GM12878 (cell line): ENCODE results near the gene NFE2. TPM values are rescaled to one million over a fixed set of nuclear protein-coding genes. Genes with fewer than 3 reads are reported as not detected.

Experiments
- ATAC-seq: fragments of 200-7000 bp; cut with Tn5 transposase; 3 replicates; pipeline ENCODE4 v1.9.1; 2020; ENCODE audit warnings: mild to moderate bottlenecking, moderate library complexity
- BruUV-seq: library from RNA; stranded (reverse); fragments of 400-500 nt; replicated peaks from 2 replicates; lab custom pipeline; 2021; lab: Mats Ljungman, UMichigan
- CTCF ChIA-PET: fragments of 300-600 bp; sonication (Branson Sonifier 250); formaldehyde crosslinking; extraction: SDS; loops from one replicate; lab custom pipeline; 2021; ENCODE audit warnings: inconsistent platforms; lab: Yijun Ruan, JAX
- POLR2A ChIA-PET: fragments of 350-600 bp; formaldehyde crosslinking; extraction: SDS; loops from one replicate; lab custom pipeline; 2021; ENCODE audit warnings: inconsistent platforms; lab: Charles Lee
- RAD21 ChIA-PET: fragments of 300-600 bp; sonication (Branson Sonifier 250); formaldehyde crosslinking; loops from one replicate; lab custom pipeline; 2023; ENCODE audit warnings: antibody characterized with exemption; ENCODE audit not compliant: unreplicated experiment; lab: Charles Lee
- SMC1A ChIA-PET: fragments of 300-600 bp; sonication (Branson Sonifier 250); formaldehyde crosslinking; loops from one replicate; lab custom pipeline; 2023; ENCODE audit not compliant: unreplicated experiment, uncharacterized antibody; lab: Charles Lee
- DNase-seq: peaks from one replicate; pipeline ENCODE4 v3.0.0-alpha.2; 2011; ENCODE audit warnings: low read depth, low spot score
- FAIRE-seq: peaks from 3 replicates; lab custom pipeline; 2011; peaks lifted over from hg19 to GRCh38; lab: Jason Lieb, UNC
- H2AFZ ChIP-seq: 2 replicates; pipeline ENCODE4 v1.6.0; 2011; ENCODE audit warnings: low read depth, low read length, control low read depth; ENCODE audit not compliant: control insufficient read depth
- H3K27ac ChIP-seq: 2 replicates; pipeline ENCODE4 v1.5.1; 2011; ENCODE audit warnings: control low read depth; ENCODE audit not compliant: control insufficient read depth, insufficient read depth
- H3K27me3 ChIP-seq, 2 experiments: replicated peaks in 1 of 2; 2 replicates each; pipeline versions ENCODE4 v1.6.0 to v1.6.1; 2011; ENCODE audit warnings: low read length in 1 of 2; ENCODE audit not compliant: control insufficient read depth in 2 of 2, insufficient read depth in 2 of 2
- H3K36me3 ChIP-seq, 2 experiments: 2 replicates each; pipeline ENCODE4 v1.5.1; 2011; ENCODE audit warnings: low read length in 1 of 2; ENCODE audit not compliant: control insufficient read depth in 2 of 2, insufficient read depth in 2 of 2
- H3K4me1 ChIP-seq: 2 replicates; pipeline ENCODE4 v1.6.1; 2011; ENCODE audit warnings: mild to moderate bottlenecking, low read length, moderate library complexity, mixed read lengths; ENCODE audit not compliant: control insufficient read depth, insufficient read depth
- H3K4me2 ChIP-seq: 2 replicates; pipeline ENCODE4 v1.6.0; 2011; ENCODE audit warnings: control low read depth; ENCODE audit not compliant: control insufficient read depth, insufficient read depth
- H3K4me3 ChIP-seq: fragments of 200-600 bp; sonication (generic); 2 replicates; pipeline ENCODE4 v1.5.1; 2016
- H3K79me2 ChIP-seq: 2 replicates; pipeline ENCODE4 v1.6.0; 2011; ENCODE audit warnings: low read length; ENCODE audit not compliant: control insufficient read depth, insufficient read depth
- H3K9ac ChIP-seq: 2 replicates; pipeline ENCODE4 v1.8.0; 2011; ENCODE audit warnings: low read length, control low read depth, mixed read lengths; ENCODE audit not compliant: control insufficient read depth, insufficient read depth
- H3K9me3 ChIP-seq: replicated peaks from 3 replicates; pipeline ENCODE4 v1.5.1; 2011; ENCODE audit warnings: mild to moderate bottlenecking, low read length; ENCODE audit not compliant: control insufficient read depth, insufficient read depth
- H4K20me1 ChIP-seq: 2 replicates; pipeline ENCODE4 v1.6.0; 2011; ENCODE audit not compliant: control insufficient read depth, insufficient read depth
- ASH2L ChIP-seq: fragments of 300-600, 200-600 bp; sonication (generic); IDR thresholded peaks from 2 replicates; pipeline ENCODE4 v1.6.1; 2017; ENCODE audit warnings: low read depth, mild to moderate bottlenecking, borderline replicate concordance
- BHLHE40 ChIP-seq, 2 experiments: fragments of 450-650 bp in 1 of 2; IDR thresholded peaks; 2 replicates each; pipeline ENCODE4 v1.6.1; 2011 to 2017; ENCODE audit warnings: low read depth in 2 of 2, borderline replicate concordance in 1 of 2, improper control_type of control experiment in 1 of 2, low read length in 1 of 2, mild to moderate bottlenecking in 1 of 2
- CEBPB ChIP-seq, 2 experiments: fragments of 150-350 bp in 1 of 2; IDR thresholded peaks; 2 replicates each; pipeline ENCODE4 v1.6.1; 2012 to 2014; ENCODE audit warnings: low read depth in 2 of 2, low read length in 2 of 2, borderline replicate concordance in 1 of 2, inconsistent platforms in 1 of 2
- E2F4 ChIP-seq: IDR thresholded peaks from 2 replicates; pipeline ENCODE4 v1.6.1; 2012; ENCODE audit warnings: low read depth, low read length, improper control_type of control experiment
- ELK1 ChIP-seq: IDR thresholded peaks from 2 replicates; pipeline ENCODE4 v1.6.1; 2012; ENCODE audit warnings: low read depth, low read length, improper control_type of control experiment
- EP300 ChIP-seq, 2 experiments: fragments of 150-350 bp in 1 of 2; IDR thresholded peaks; 2 replicates each; pipeline ENCODE4 v1.6.1; 2011 to 2012; ENCODE audit warnings: low read depth in 2 of 2, low read length in 2 of 2, borderline replicate concordance in 1 of 2, improper control_type of control experiment in 1 of 2, inconsistent platforms in 1 of 2; ENCODE audit not compliant: control insufficient read depth in 1 of 2
- GATAD2B ChIP-seq: fragments of 450-650 bp; conservative IDR thresholded peaks from 2 replicates; pipeline ENCODE4 v1.6.1; 2017; ENCODE audit warnings: low read depth, mild to moderate bottlenecking, moderate library complexity
- KDM1A ChIP-seq: fragments of 200-600 bp; sonication (generic); IDR thresholded peaks from 2 replicates; pipeline ENCODE4 v1.6.1; 2016; ENCODE audit warnings: borderline replicate concordance
- PML ChIP-seq: IDR thresholded peaks from 2 replicates; pipeline ENCODE4 v1.6.1; 2012; ENCODE audit warnings: low read length, inconsistent platforms
- SIN3A ChIP-seq: IDR thresholded peaks from 2 replicates; pipeline ENCODE4 v1.6.1; 2012; ENCODE audit warnings: low read depth, low read length, improper control_type of control experiment
- SREBF1 ChIP-seq: IDR thresholded peaks from 2 replicates; pipeline ENCODE4 v1.6.1; 2012; ENCODE audit warnings: mild to moderate bottlenecking, low read length
- WGBS: methylation state at CpG from one replicate; pipeline ENCODE4 v1.1.6; 2016; ENCODE audit warnings: low lambda C conversion rate; ENCODE audit not compliant: insufficient replicate concordance, insufficient coverage; ENCODE audit errors: missing lambda C conversion rate; 5-methylcytosine and 5-hydroxymethylcytosine counted together
- in situ Hi-C: fragments of 300-500 bp; cut with MboI; formaldehyde crosslinking; loops from 9 replicates; pipeline ENCODE4 v1.14.3; 2018; ENCODE audit warnings: mixed read lengths
- intact Hi-C: fragments of 100-400 bp; cut with micrococcal nuclease; formaldehyde crosslinking; loops from one replicate; pipeline ENCODE4 v1.14.2; 2022; ENCODE audit not compliant: unreplicated experiment
- polyA plus RNA-seq, 11 experiments: library from polyadenylated mRNA; depleted of rRNA in 4 of 11; unstranded in 6 of 11; stranded (reverse) in 5 of 11; fragments of >200 nt; fragmentation: Nextera tagmentation in 4 of 11; fragmentation: Illumina TruSeq in 1 of 11; extraction: Ambion mirVana in 4 of 11; extraction: Trizol in 1 of 11; gene quantifications; 1 replicate in 1 of 11; 2 replicates in 10 of 11; pipeline versions ENCODE4 v1.2.1 to v1.2.3, GENCODE V29; 2011 to 2016; ENCODE audit warnings: inconsistent platforms in 2 of 11, missing spikeins in 2 of 11, low read depth in 1 of 11
- total RNA-seq, 4 experiments: library from RNA; depleted of rRNA in 3 of 4; stranded (reverse); fragments of >200 nt in 3 of 4; fragmentation: Illumina TruSeq in 1 of 4; extraction: Trizol in 1 of 4; gene quantifications; 2 replicates each; pipeline versions ENCODE4 v1.2.1 to v1.2.3, GENCODE V29; 2013 to 2021
- TF ChIP-seq, protein P1 (sequence below): fragments of 450-650 bp; formaldehyde crosslinking; IDR thresholded peaks from 2 replicates; pipeline ENCODE4 v1.4.0; 2022; ENCODE audit warnings: mild to moderate bottlenecking, moderate library complexity

Gene NFE2
- total and polyA plus RNA-seq, 10 of the 15 experiments (the other 5 are each of a cell fraction or from before 2014, with no cell fraction given): 0.06 to 0.28 TPM; not detected in 8

DNA sequence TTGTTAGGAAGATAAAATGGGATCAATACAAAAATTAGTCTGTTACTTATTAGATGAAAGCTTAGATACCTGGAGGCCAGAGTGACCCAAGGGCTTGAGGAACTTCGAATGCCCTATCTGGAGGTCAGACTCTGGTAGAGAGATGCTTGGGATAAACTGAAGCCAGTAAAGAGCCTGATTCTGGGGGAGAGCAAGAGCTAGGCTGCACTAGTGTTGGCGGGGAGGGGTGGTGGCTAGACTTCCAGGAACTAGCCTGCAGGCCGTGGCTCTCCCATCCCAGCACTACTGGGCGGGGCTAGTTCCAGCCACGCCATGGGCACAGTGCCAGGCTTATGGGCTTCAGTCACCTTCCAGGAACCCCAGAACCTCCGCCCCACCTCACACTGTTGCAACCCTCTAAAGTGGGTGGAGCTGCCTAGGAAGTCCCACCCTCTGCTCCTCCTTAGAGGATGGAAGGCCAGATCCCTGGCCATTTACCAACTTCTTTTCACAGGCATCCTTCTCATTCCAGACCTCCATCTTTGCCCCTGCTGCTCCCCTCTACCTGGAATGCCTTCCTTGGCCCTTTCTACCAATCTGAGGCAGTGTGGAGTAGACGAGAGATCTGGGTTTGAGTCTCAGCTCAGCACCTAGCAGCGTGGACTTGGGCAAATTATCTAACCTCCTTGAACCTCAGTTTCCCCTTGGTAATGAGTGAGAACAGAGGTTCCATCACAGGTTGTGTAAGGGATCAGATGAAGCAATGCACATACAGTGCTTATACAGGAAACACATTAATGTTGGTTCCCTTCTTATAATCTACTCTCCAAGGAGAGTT is 6.3 kb upstream of the NFE2 start (continued):
- TF ChIP-seq ELK1 (no peak), PML (no peak), SREBF1 (no peak), ASH2L (no peak), E2F4 (no peak), KDM1A (no peak), CEBPB (IDR thresholded peaks at IDR 0.05; ENCODE audit: borderline replicate concordance in 1 of 2, low read depth in 2 of 2, low read length in 2 of 2) (no peak), GATAD2B (no peak)
- TF ChIP-seq, all 136 proteins: peak for 0

DNA sequence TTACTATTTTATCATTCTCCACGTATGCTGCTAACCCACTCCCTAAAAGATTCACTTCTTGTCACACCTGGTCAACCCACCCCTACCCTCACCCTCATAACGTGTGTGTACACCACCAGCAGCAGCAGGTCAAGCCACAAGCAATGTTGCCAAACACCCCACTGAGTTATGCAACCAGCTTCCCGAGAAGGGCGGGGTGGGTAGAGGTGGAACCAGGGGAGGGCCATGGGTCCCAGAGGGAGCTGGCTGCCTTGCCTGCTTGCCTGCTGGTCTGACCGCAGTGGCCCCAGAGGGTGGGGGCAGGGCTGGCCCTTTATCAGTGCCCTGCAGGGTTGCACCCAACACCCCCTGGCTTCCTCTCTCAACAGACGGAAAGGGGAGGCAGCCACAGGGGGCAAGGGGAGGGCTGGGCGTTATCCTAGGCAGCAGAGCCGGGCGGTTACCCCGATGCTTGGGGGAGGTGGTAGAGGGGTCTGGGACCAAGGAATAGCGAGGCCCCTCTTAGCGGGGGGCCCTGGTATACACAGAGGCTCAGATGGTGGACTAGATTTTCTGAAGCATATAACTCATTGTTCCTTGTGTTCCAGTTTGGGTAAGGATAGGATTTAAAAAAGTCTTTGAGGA is 3.5 kb upstream of the NFE2 start:
- 6% methylated on average over 11 of the region's 12 CpGs for WGBS
- Histone ChIP-seq H3K4me3 (no peak overlapping the region), H3K79me2 (no peaks in the 10 kb centered on the region), H3K4me2 (no peak overlapping the region), H3K27me3 (peaks cover 14 to 25% of the 10 kb centered on the region in 2 experiments), H4K20me1 (no peaks in the 10 kb centered on the region), H3K9me3 (no peaks in the 10 kb centered on the region), H3K36me3 (no peaks in the 10 kb centered on the region), H3K9ac (no peak overlapping the region), H3K27ac (no peak overlapping the region), H3K4me1 (0 out of 2 replicates have a peak, but pooled peaks cover 3% of the 10 kb centered on the region), H2AFZ (no peak overlapping the region)
- BruUV-seq: no TSS peak
- ChIA-PET POLR2A (no interaction called here), CTCF (interaction anchor here (0.6 kb wide), 1 partner anchor 139 kb away, joined by 3 read pairs; no protein-coding TSS in a partner anchor), RAD21 (no interaction called here), SMC1A (interaction anchor here (0.6 kb wide), 1 partner anchor 15 kb away, joined by 3 read pairs; no protein-coding TSS in a partner anchor)
- in situ Hi-C loops: no loop called here
- intact Hi-C loops: no loop called here
- ATAC-seq (peak; percentile 81), FAIRE-seq (no peak), DNase-seq (no peak)
- TF ChIP-seq BHLHE40 (IDR thresholded peaks at IDR 0.05; ENCODE audit: borderline replicate concordance in 1 of 2, low read depth in 2 of 2, low read length in 1 of 2) (no peak), SIN3A (no peak), EP300 (IDR thresholded peaks at IDR 0.05; ENCODE audit: borderline replicate concordance in 1 of 2, control insufficient read depth in 1 of 2, low read depth in 2 of 2, low read length in 2 of 2) (no peak)
- TF ChIP-seq, protein P1, sequence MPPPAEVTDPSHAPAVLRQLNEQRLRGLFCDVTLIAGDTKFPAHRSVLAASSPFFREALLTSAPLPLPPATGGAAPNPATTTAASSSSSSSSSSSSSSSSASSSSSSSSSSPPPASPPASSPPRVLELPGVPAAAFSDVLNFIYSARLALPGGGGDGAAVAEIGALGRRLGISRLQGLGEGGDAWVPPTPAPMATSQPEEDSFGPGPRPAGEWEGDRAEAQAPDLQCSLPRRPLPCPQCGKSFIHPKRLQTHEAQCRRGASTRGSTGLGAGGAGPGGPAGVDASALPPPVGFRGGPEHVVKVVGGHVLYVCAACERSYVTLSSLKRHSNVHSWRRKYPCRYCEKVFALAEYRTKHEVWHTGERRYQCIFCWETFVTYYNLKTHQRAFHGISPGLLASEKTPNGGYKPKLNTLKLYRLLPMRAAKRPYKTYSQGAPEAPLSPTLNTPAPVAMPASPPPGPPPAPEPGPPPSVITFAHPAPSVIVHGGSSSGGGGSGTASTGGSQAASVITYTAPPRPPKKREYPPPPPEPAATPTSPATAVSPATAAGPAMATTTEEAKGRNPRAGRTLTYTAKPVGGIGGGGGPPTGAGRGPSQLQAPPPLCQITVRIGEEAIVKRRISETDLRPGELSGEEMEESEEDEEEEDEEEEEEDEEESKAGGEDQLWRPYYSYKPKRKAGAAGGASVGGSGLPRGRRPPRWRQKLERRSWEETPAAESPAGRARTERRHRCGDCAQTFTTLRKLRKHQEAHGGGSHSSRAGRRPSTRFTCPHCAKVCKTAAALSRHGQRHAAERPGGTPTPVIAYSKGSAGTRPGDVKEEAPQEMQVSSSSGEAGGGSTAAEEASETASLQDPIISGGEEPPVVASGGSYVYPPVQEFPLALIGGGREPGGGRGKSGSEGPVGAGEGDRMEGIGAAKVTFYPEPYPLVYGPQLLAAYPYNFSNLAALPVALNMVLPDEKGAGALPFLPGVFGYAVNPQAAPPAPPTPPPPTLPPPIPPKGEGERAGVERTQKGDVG (CRISPR knock-in tag): no peak
